ENCODE data around the gene RNF222. TPM values are rescaled to one million over a fixed set of nuclear protein-coding genes. Genes with fewer than 3 reads are reported as not detected.

RNF222 gene
- total and polyA plus RNA-seq, 10 of the 15 experiments (the other 5 are each of a cell fraction or from before 2014, with no cell fraction given): not detected

GRCh38 chr17:8436169-8436843 is 38.7 kb upstream of the RNF222 start (continued):
- 0 out of 2 replicates have a peak, but pooled peaks have one; percentile 18 for TF ChIP-seq RELB (IDR thresholded peaks at IDR 0.05; ENCODE audit: low read depth)
- no peak for TF ChIP-seq ZBED1 (IDR thresholded peaks at IDR 0.05; ENCODE audit: borderline replicate concordance)
- no peak; the same call in 1 of the 2 replicates for TF ChIP-seq ZBTB40 (IDR thresholded peaks at IDR 0.05; ENCODE audit: borderline replicate concordance)
- TF ChIP-seq NBN (IDR thresholded peaks at IDR 0.05): 0 out of 2 replicates have a peak, but pooled peaks have one; percentile 11
- TF ChIP-seq GATAD2B (conservative IDR thresholded peaks at IDR 0.05; ENCODE audit: low read depth): peak; percentile 91
- peak; percentile 92 for TF ChIP-seq ZNF207 (IDR thresholded peaks at IDR 0.05; ENCODE audit: borderline replicate concordance)
- TF ChIP-seq RUNX3 (IDR thresholded peaks at IDR 0.05; ENCODE audit: low read length): peak; percentile 73; the same call in 1 of the 2 replicates
- no peak for TF ChIP-seq PRDM15 (CRISPR knock-in tag; IDR thresholded peaks at IDR 0.05)
- no peak for TF ChIP-seq POLR2AphosphoS5 (IDR thresholded peaks at IDR 0.05; ENCODE audit: low read length)
- TF ChIP-seq IRF4 (IDR thresholded peaks at IDR 0.05; ENCODE audit: low read depth, low read length): no peak
- peak in 1 of 2 experiments; percentile 37; a peak in 1 of 3 replicates for TF ChIP-seq EGR1 (IDR thresholded peaks at IDR 0.05; ENCODE audit: borderline replicate concordance in 1 of 2, low read depth in 2 of 2, low read length in 2 of 2)
- 0 out of 2 replicates have a peak, but pooled peaks have one; percentile 26 for TF ChIP-seq CHD1 (IDR thresholded peaks at IDR 0.05; ENCODE audit: low read depth, low read length)
